Stimulated activated CD4-positive, alpha-beta T cell treated with anti-CD3 and anti-CD28 coated beads, TNF-alpha, amount 100 ng/mL, for 4 hours (primary cell): ENCODE results near the gene ZNF552.
"Not testable (repeated sequence)": the region's sequence is repeated elsewhere in the genome, so short reads cannot be mapped to it uniquely, and the experiment has no call there.

Source experiments
- DNase-seq, 3 experiments: peaks; one replicate each; pipeline ENCODE4 v3.0.0-alpha.2; 2020; ENCODE audit warnings: low read depth in 3 of 3

ZNF552 gene

DNA sequence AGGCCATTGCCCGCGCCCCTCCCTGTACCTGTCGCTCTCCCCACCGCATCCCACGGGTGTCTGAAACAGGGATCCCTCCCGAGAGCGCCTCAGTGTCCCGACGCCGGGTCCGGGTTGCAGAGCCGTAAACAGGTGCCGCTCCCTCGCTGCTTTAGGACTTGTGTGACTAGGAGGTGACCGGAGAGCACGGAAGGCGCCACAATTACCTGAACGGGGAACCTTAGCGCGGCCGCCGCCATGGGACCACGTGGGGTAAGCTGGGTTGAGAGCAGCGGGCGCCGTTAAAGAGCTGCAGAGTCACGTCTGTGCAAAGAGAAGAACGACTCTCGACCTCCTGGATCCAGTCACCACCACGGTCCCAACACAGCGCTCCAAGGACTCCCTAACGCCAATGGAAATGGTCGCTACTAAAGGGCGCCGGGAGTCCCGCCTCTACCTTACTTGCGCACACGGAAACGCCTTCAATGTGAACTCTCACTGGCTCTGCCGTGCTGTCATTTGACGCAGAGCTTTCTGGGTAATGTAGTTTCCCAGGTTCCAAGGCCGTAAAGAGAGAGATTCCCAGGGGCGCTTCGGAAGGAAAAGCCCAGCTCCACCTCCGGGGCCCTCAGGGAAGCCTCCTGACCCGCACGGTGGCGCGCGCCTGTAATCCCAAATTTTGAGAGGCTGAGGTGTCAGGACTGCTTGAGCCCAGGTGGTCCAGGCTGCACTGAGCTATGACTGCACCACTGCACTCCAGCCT, at the start of gene ZNF552:
Gene ZNF552, minus strand, starts transcription at position 409 of the 742 bp plus-strand sequence. Its CDS starts 170 bp downstream, at position 239.
- peak; percentile 38 to 58 (median 43) for DNase-seq

DNA sequence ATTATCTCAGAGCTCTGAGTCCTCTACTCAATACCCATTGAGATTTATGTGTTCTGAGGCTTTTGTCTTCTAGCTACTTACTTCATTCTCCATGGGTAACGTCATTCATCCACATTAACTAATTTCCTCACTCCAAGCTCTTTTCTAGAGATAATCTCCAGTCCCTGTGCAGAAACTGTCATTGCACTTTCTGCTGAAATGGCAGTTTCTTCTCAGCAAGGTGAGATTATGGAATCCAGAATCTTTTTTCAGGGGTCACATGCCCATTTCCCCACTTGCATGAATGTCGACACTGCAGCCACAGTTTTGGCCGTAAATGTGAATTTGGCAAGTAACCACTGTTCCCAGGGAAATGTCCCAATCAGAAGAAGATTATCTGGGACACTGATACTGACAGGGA, 47.6 kb upstream of the ZNF552 start:
- DNase-seq, result not testable (repeated sequence)

DNA sequence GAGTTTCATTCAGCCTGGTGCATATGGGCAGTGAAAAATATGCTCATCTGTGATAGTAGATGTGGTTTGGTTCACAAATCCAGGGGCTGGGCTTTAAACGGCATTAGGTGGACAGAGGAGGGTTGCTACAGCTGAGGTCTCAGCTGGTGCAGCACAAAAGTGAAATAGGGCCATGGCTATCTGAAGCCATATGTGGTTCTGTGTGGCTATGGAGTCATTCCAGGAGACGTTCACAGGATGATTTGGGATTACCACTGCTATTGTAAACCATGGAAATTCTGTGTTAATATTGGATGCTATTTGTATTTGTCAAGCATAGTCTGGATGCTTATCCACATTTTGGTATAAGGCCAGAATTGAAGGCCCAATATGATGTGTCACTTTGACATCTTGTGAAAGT, 39.4 kb upstream of the ZNF552 start:
- not testable (repeated sequence) for DNase-seq

DNA sequence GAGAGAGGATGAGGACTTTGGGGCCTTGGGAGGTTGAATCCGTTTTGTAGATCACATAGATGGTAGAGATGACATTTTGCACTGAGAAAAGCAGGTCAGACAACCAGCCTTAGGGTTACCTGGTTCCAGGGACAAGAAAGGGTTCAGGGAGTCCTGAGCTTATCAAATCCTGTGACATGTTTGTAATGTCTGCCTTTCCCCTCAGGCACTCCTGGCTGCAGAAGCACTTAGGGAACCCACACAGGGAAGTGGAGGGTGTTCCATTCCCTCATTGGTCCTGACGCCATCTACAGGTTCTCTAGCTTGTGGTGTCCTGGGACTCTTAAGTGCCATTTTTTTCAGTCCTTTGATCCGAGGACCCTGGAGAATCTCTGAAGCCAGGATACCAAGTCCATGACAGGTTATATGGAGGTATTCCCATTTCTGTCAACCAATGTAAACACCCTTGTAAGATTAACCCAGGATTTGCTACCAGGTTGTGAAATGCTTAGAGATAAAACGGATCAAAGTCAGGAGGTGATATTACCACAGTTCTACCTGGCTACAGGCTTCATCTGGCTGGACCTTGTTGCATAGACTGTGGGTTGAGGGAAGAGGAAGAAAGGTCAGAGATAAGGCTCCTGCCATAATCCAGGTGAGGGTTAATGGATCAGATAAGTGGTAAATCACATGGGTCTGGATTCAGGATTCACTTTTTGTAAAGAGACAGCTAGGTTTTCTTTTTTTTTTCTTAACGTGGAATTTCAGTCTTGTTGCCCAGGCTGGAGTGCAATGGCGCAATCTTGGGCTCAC, 37.3 kb upstream of the ZNF552 start:
- DNase-seq, result not testable (repeated sequence)

DNA sequence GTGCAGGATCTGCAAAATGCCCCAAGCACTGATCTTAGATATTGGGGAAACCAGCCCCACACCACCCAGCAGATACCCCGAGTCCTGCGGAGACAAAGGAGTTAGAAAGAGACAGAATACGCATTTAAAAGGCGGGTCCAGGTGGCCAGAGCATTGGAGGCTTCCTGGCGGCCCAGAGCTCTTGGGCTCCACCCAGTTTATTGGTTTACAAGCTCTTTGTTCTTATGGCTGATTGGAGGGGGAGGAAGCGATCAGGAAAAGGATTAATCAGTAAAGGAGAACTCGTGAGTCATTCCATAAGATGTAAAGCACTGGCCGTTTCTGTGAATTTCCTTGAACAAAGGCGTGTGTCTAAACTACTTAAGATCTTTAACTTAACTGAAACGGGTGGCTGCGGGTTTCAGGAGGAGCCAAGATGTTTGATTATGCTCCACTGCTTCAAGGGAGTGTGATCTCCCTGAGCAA, 35.9 kb upstream of the ZNF552 start:
- DNase-seq, result no peak

DNA sequence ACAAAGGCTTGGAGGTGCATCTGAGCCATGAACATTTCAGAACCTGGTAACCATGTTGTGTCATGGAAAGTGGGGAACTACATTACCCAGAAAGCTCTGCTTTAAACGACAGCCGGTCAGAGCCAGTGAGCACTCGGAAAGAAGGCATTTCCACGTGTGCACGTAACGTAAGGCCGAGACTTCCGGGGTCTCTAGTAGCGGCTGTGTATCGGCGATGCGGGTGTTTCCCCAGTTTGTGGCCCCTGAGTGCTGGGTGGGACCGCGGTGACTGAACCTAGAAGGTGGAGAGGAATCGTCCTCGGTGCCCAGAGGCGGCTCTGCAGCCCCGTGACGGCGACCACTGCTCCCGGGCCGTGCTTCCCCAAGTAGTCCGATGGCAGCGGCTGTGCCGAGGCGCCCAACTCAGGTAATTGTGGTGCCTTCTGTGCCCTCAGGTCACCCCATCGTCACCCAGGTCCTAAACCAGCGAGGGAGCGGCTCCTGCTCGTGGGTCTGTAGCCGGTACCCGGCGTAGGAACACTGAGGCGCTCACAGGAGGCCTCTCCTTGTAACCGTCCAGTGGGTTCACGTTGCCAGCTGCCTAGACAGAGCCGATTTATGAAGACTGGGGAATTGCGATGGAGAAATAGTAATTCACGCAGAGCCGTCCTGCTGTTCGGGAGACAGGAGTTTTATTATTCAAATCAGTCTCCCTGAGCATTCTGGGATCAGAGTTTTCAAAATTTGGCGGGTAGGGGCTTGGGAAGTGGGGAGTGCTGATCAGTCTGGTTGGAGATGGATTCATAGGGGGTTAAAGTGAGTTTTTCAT, 35.2 kb upstream of the ZNF552 start, which contains the start of gene ZNF587:
Gene ZNF587, plus strand, starts transcription at position 194 of the 808 bp plus-strand sequence. Its CDS starts 180 bp downstream, at position 374.
- DNase-seq, result peak; percentile 52 to 62 (median 55)

DNA sequence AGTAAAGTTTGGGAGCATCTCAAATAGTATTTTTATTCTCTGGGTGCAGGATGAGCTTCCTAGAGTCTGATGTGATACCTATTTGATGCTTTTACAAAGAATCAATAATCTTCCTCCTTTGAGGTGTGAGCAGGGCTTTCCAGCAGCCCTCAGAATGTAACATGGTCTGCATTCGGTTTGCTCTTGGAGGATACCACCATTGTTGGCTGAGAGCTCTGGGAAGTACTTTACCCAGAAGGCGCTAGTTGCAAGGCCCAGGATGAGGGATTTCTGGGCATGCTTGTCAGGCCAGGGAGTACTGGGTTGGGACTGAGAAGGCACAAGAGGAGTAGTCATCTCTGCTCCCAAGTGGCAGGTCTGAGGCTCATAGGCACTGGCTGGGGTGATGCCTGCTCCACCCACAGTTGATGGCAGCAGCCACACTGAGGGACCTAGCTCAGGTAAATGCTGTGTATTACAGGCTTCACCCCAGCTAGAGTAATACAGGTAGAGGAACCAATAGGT, 34.5 kb upstream of the ZNF552 start:
- not testable (repeated sequence) for DNase-seq

DNA sequence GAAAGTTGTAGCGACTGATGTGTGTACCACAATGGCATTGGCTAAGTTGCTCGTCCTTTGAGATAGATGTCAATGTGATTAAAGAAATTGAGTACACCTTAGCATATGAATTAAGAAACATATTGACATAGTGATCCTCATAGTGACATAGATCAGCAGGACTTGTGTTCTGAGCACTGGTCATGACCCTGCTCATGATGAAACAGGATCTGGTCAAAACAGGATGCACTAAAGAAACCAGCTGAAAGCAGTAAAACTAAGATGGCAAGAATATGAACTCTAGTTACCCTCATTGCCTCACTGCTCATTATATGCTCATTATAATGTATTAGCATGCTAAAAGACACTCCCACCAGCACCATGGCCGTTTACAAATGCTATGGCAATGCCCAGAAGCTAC, 32.5 kb upstream of the ZNF552 start:
- DNase-seq, result not testable (repeated sequence)

DNA sequence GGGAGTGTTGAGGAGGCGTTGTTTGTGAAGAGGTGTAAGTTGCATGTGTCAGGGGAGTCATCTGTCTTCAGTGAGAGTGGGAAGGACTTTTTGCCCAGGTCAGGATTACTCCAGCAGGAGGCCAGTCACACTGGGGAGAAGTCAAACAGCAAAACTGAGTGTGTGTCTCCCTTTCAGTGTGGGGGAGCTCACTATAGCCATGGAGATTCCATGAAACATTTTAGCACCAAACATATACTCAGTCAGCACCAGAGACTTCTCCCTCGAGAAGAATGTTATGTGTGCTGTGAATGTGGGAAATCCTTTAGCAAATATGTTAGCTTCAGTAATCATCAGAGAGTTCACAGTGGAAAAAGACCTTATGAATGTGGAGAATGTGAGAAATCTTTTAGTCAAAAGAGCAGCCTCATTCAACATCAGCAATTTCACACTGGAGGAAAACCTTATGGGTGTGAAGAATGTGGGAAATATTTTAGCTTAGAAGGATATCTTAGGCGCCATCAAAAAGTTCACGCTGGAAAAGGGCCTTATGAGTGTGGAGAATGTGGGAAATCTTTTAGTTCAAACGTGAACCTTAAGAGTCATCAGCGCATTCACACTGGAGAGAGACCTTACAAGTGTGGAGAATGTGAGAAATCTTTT, 26.5 kb upstream of the ZNF552 start:
- DNase-seq, result no peak

DNA sequence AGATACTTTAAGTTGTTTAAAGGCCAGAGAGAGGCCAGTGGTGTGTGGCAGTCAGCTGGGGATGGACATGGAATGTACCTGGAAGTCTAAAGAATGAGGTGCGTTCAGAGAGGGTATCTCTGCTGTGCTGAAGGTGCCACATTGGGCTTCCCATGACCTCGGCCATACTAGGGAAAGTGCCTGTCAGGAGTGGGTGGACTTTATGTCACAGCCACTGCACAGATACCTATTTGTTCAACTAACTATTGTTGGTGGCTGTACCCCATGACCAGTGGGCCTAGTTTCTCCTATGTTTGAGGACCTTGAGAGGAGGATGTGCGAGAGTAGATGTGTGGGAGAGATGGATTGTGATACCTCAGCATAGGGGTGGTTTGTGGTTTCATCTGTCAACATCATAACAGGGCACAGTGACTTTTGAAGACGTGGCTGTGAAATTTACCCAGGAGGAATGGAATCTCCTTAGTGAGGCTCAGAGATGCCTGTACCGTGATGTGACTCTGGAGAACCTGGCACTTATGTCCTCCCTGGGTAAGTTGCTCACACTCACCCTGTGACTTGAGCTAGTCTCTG, 24.0 kb upstream of the ZNF552 start:
- DNase-seq, result not testable (repeated sequence)

DNA sequence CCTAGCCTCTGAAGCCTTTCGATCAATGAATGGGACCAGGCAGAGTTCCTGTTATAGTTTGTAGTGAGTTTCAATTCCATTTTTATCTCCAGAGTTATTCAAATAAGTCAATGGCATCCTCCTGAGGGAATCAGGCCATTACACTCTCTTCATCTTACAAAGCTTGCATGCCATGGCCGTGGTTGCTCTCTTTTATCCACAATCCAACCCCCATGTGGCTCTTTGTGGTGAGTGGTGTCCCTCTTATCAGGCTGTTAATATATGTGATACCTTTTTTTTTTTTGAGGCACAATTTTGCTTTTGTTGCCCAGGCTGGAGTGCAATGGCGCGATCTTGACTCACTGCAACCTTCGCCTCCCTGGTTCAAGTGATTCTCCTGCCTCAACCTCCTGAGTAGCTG, 22.3 kb upstream of the ZNF552 start:
- not testable (repeated sequence) for DNase-seq

DNA sequence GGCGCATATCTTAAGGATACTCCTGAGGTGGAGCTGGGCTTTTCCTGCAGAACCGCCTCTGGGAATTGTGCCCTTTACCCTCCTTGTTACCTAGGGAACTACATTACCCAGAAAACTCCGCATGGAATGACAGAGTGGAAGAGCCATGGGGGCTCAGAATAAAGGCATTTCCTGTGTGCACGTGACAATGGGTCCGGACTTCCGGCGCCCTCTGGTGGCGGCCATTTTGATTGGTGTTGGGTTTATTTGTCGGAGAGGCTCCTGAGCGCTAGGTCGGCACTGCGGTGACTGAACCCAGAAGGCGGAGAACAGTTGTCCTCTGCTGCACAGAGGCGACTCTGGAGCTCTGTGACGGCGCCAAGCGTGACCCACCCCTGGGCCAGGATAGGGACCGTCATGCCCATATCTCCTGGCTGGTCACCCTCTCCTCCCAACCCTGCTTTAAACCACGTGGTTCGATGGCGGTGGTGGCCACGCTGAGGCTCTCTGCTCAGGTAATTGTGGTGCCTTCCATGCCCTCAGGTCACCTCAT, 15.4 kb upstream of the ZNF552 start, which contains the start of gene ZNF587B:
Gene ZNF587B, plus strand, starts transcription at position 229 of the 532 bp plus-strand sequence. Its CDS starts 230 bp downstream, at position 459.
- DNase-seq, result no peak

DNA sequence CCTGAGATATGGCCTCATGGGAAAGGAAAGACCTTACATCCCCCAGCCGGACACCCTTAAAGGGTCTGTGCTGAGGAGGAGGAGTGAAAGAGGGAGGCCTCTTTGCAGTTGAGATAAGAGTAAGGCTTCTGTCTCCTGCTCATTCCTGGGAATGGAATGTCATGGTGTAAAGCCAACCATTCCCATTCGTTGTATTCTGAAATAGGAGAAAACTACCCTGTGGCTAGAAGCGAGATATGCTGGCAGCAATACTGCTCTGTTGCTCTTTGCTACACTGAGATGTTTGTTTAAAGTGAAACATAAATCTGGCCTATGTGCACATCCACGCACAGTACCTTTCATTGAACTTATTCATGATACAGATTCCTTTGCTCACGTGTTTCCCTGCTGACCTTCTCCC, 14.6 kb upstream of the ZNF552 start:
- no peak for DNase-seq

DNA sequence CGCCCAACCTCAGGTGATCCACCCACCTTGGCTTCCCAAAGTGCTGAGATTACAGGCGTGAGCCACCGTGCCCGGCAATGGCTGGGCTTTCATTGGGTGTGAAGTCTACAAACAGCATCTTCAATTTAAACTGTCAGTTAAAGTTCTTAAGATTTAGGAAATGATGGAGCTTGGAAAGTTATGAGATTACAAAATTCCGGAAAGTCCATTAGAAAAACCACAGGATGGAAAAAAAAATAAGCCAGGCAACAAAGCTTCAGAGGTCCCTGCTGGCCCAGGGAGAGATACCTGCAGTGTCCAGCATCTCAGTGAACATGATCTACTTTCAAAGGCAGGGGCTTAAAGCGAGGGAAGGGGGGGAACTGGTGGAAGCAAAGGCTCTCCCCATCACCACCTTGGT, 10.8 kb upstream of the ZNF552 start:
- no peak for DNase-seq

DNA sequence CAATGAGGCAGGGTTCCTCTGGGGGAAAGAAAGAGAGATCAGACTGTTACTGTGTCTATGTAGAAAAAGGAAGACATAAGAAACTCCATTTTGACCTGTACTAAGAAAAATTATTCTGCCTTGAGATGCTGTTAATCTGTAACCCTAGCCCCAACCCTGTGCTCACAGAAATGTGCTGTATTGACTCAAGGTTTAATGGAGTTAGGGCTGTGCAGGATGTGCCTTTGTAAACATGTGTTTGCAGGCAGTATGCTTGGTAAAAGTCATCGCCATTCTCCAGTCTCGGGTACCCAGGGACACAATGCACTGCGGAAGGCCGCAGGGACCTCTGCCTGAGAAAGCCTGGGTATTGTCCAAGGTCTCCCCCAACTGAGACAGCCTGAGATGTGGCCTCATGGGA, 8.9 kb upstream of the ZNF552 start:
- DNase-seq, result not testable (repeated sequence)

DNA sequence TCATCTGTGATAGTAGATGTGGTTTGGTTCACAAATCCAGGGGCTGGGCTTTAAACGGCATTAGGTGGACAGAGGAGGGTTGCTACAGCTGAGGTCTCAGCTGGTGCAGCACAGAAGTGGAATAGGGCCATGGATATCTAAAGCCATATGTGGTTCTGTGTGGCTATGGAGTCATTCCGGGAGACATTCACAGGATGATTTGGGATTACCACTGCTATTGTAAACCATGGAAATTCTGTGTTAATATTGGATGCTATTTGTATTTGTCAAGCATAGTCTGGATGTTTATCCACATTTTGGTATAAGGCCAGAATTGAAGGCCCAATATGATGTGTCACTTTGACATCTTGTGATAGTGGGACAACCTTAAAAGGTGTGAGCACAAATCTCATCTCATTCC, 8.4 kb upstream of the ZNF552 start:
- not testable (repeated sequence) for DNase-seq

DNA sequence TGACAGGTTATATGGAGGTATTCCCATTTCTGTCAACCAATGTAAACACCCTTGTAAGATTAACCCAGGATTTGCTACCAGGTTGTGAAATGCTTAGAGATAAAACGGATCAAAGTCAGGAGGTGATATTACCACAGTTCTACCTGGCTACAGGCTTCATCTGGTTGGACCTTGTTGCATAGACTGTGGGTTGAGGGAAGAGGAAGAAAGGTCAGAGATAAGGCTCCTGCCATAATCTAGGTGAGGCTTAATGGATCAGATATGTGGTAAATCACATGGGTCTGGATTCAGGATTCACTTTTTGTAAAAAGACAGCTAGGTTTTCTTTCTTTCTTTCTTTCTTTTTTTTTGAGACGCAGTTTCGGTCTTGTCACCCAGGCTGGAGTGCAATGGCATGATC, 6.8 kb upstream of the ZNF552 start:
- not testable (repeated sequence) for DNase-seq

DNA sequence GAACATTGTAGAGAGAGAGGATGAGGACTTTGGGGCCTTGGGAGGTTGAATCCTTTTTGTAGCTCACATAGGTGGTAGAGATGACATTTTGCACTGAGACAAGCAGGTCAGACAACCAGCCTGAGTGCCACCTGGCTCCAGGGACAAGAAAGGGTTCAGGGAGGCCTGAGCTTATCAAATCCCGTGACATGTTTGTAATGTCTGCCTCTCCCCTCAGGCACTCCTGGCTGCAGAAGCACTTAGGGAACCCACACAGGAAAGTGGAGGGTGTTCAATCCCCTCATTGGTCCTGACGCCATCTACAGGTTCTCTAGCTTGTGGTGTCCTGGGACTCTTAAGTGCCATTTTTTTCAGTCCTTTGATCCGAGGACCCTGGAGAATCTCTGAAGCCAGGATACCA, 6.4 kb upstream of the ZNF552 start:
- not testable (repeated sequence) for DNase-seq

DNA sequence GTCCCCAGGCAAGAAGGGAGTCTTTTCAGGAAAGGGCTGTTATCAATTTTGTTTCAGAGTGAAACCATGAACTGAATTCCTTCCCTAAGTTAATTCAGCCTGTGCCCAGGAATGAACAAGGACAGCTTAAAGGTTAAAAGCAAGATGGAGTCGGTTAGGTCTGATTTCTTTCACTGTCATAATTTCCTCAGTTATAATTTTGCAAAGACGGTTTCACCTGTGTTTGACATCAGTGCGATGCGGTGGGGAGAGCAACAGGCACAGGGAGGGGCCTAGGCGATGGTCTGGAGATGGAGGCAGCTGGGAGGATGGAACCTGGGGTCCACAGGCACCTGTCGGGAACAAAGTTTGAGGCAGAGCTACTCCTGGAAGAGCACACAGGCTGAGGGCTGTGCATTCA, 5.9 kb upstream of the ZNF552 start:
- DNase-seq, result no peak

DNA sequence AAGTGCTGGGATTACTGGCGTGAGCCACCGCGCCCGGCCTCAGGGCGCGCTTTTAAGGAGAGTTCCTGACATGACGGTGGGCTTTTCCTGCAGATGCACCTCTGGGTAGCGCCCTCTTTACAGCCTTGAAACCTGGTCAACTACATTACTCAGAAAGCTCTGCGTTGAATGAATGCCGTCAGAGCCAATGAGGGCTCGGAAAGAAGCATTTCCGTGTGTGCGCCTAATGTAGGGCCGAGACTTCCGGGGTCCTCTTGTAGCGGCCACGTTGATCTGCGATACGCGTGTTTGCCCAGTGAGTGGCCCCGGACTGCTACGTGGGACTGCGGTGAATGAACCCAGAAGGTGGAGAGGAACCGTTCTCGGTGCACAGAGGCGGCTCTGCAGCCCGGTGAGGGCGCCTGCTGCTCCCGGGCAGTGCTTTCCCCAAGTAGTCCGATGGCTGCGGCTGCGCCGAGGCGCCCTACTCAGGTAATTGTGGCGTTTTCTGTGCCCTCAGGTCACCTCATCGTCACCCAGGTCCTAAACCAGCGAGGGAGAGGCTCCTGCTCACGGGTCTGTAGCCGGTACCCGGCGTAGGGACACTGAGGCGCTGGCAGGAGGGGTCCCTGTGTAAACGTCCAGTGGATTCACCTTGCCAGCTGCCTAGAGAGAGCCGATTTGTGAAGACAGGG, 4.9 kb upstream of the ZNF552 start:
- DNase-seq, result peak; percentile 51 to 62 (median 61)
